GM18508 (cell line): ENCODE results near the gene RIT2.
"Not testable (repeated sequence)": the region's sequence is repeated elsewhere in the genome, so short reads cannot be mapped to it uniquely, and the experiment has no call there.

Source experiments
- ATAC-seq: cut with Tn5 transposase; IDR thresholded peaks from one replicate; pipeline ENCODE4 v1.9.1; 2021; ENCODE audit warnings: moderate number of reproducible peaks; ENCODE audit not compliant: insufficient read depth, unreplicated experiment

Gene RIT2

DNA sequence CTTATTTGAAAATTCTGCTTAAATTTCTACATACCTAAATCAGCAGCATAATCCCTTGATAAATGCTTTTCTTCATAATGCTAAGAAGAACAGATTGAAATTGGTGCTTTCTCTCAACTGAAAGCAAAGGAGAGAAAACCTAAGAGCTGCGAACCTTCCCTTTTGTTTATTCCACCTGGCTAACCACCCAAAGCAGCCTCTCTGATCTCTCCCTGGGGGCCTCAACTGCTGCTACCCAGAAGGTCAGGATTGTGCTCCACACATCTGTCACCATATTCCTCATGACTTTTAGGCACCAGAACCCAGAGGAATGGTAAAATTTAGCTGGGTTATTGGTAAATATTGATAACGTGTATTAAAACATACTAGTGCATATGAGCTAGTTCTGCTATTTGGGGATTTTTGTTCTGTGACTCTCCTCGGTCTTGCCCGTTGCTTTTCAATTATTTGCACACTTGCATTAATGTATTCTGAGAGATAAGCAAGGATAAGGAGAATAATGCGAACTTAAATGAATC is 334.1 kb downstream of the RIT2 start:
- no peak for ATAC-seq

GRCh38 chr18:42780171-42780570 is 335.3 kb downstream of the RIT2 start:
- no peak for ATAC-seq

- ATAC-seq = no peak
Measured at GRCh38 chr18:42778445-42779042, 336.9 kb downstream of the RIT2 start.

- ATAC-seq = no peak
Measured at GRCh38 chr18:42778024-42778423, 337.5 kb downstream of the RIT2 start.

GRCh38 chr18:42773870-42774269 is 341.6 kb downstream of the RIT2 start:
- no peak for ATAC-seq

DNA sequence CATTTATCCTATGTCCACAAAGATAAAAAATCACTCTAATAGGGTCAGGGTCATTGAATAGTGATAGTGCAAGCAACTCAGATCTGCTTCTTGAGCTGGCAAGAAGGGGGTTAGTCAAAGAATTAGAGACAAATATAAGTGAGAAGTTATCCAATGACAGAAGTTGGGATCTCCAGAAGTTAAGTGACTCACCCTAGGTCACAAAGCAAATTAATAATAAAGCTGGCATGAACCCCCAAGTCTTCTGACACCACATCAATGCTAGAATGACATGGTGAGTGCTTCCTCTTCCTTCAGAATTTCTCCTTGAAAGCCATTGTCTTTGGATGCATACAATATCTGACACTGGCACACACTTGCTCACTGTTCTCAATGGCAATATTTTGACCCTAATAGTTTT is 343.5 kb downstream of the RIT2 start:
- no peak for ATAC-seq

DNA sequence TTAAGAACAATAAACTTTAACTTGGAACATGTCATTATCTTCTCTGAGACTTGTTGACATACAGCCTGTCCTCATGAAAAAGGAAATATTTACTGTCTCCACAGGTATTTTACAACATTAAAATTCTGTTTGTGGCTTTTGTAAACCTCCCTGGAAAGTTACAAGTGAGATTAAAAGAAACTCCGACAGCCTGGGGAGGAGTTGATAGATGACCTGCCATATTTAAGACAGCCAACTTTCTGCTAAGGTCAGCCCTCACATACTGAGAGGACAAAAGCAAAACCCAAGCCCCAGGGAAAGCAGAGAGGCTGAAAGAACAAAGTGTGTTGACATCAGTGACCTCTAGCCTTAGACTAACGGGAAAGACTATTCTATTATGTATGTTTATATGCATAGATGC is 350.2 kb downstream of the RIT2 start:
- no peak for ATAC-seq

GRCh38 chr18:42760290-42760689 is 355.2 kb downstream of the RIT2 start:
- no peak for ATAC-seq

DNA sequence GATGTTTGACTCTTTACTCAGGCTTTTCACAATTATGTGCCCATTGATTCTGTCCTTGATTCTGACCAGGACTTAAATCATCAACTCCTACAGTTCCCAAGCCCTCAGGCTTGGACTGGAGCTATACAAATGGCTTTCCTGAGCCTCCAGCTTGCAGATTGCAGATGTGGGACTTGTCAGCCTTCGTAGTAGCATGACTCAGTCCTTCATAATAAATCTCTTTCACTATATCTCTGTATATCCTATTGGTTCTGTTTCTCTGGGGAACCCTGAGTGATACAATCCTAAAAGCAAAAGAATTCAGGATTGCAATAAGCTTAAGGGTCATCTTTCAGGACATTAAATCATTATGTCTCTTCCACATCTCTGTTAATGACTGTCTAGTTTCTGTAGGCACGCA is 356.6 kb downstream of the RIT2 start:
- no peak for ATAC-seq

DNA sequence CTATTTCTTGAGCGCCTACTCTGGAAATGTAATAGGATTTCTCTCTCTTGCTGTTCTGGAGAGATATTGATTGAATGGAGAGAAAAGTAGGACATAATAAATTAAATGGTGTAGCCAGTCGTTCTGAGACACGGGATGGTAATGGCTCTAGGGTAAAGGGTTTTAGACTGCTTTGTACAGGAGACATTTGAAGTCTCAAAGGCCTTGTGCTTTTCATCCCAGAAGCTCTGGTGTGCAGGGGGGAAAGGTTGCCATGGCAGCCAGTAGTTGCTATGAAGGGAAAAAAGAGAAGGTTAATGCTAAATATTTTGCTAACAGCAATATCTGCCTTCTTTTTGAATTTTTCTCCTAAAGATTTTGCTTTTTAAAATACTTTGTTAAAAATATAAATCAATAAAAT is 359.3 kb downstream of the RIT2 start:
- ATAC-seq = no peak

DNA sequence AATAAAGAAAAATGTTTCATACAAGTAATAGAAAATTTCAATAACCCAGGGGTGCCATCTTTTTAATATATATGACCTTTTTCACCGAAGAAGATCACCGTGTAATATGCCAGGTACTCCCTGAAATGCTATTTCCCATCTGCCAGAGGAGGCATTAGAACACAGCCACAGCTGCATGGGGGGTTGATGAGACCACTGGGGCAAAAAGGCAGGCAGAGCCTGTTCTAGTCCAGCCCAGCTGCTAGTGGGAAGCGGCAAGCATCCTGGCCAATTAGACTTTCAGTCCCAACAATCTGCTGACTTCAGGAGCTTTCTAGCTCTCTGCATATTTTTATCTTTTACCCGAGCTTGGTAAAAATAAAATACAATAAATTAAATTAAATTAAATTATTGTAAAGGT is 362.6 kb downstream of the RIT2 start:
- ATAC-seq = no peak

DNA sequence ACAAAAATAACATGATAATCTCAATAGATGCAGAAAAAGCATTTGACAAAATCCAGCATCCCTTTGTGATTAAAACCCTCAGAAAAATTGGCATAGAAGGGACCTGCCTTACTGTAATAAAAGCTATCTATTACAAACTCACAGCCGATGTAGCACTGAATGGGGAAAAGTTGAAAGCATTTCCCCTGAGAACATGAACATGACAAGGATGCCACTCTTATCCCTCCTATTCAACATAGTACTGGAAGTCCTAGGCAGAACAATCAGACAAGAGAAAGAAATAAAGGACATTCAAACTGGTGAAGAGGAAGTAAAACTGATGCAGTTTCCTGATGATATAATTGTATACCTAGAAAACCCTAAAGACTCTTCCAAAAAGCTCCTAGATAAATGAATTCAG is 368.7 kb downstream of the RIT2 start:
- no peak for ATAC-seq

GRCh38 chr18:42745931-42746330 is 369.6 kb downstream of the RIT2 start:
- no peak for ATAC-seq

DNA sequence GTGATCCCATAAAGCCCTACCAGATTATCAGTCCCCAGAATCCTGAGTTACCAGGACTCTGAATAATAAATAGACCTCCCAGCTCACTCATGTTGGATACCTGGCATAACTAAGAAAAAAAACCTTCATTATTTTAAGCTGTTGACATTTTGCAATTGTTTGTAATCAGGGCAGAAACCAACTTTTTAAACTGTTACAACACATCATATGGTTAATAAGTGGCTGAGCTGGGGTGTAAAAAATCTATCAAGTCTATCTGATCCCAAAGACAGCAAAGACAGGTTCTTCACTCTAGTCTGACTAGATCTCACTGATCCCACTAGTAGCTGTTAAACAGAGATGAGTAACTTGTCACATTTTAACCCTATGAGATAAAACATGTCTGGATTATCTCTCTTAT is 370.3 kb downstream of the RIT2 start:
- ATAC-seq = no peak

GRCh38 chr18:42743373-42744138 is 371.9 kb downstream of the RIT2 start:
- no peak for ATAC-seq

- ATAC-seq = no peak
Measured at GRCh38 chr18:42742969-42743368, 372.5 kb downstream of the RIT2 start.

DNA sequence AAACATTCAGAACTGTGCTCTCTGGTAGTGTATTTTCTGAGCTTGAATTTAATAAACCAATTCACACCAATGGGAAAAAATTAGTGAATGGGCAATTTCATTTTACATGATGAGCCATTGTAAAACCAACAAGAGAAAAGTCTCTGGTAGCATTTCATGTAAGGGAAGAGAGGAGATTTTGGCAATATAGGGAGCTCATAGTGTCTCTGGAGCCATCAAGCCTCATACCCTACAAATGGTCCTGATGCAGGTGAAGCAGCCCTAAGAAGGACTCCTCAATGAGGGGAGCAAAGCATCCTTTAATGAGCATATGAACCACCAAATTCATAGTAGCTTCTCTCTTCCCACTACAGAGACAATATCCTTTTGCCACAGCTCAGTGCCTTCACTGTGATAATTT is 373.0 kb downstream of the RIT2 start:
- no peak for ATAC-seq

DNA sequence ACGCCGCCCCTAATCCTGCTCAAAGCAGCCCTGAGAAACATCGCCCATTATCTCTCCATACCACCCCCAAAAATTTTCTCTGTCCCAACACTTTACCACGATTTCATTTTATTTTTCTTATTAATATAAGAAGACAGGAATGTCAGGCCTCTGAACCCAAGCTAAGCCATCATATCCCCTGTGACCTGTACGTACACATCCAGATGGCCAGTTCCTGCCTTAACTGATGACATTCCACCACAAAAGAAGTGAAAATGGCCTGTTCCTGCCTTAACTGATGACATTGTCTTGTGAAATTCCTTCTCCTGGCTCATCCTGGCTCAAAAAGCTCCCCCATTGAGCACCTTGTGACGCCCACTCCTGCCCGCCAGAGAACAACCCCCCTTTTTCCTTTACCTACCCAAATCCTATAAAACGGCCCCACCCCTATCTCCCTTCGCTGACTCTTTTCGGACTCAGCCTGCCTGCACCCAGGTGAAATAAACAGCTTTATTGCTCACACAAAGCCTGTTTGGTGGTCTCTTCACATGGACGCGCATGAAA is 373.6 kb downstream of the RIT2 start:
- not testable (repeated sequence) for ATAC-seq

DNA sequence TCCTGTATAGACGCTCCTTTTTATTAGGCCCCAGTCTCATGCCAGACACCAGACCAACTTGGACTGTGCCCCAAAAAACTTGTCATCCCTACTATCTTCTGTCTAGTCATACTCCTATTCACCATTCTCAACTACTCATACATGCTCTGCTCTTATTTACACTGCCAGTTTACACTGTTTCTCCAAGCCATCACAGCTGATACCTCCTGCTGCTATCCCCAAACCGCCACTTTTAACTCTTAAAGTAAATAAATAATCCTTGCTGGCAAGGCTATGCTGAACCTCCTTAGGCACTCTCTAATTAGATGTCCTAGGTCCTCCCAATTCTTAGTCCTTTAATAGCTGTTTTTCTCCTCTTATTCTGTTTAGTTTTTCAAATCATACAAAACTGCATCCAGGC is 374.2 kb downstream of the RIT2 start:
- not testable (repeated sequence) for ATAC-seq

DNA sequence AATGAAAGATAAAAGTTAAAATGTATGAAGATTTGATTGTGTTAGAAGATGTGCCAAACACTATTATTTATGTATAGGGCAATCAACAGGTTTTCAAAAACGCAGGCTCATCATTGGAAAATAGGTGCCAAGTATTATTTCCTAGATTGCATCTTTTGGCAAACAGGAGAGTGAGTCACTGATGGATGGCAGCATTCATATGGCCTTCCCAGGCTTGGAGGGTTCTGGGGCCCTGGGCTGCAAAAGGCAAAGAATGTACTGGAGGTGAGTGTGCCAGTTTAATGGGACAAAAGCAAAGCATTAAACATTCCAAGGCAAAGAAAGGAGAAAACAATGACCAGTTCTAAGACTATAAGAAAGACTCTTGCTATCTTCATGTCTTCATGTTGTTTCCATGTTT is 379.4 kb downstream of the RIT2 start:
- no peak for ATAC-seq

DNA sequence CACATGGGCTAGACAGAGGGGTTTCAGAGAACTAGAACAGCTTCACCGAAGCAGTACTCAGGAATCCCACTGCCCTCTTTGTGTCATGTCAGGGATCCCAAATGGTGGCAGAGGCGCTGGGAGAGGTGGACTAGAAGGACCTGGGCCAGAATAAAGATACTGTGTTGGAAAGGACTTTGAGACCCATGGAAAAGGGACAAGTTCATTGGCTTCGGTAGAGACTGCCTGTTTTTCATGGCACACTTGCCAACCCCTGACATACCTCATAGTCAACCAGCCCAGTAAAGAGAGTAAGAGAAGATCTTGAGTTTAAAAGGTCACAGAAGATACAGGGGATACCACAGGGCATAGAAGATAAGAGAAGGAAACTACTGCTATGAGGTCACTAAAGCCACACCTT is 381.0 kb downstream of the RIT2 start:
- no peak for ATAC-seq

- ATAC-seq = no peak
Measured at GRCh38 chr18:42730272-42730671, 385.2 kb downstream of the RIT2 start.
